Colon (tissue), 2 donors: ENCODE results near the gene HDAC4.
"Not testable (repeated sequence)": the region's sequence is repeated elsewhere in the genome, so short reads cannot be mapped to it uniquely, and the experiment has no call there.

ENCODE experiments used
- FAIRE-seq: peaks from 2 replicates; lab custom pipeline; 2012; peaks lifted over from hg19 to GRCh38; lab: Jason Lieb, UNC
- donor health status: control.
- donor health status: control.

HDAC4 gene

DNA sequence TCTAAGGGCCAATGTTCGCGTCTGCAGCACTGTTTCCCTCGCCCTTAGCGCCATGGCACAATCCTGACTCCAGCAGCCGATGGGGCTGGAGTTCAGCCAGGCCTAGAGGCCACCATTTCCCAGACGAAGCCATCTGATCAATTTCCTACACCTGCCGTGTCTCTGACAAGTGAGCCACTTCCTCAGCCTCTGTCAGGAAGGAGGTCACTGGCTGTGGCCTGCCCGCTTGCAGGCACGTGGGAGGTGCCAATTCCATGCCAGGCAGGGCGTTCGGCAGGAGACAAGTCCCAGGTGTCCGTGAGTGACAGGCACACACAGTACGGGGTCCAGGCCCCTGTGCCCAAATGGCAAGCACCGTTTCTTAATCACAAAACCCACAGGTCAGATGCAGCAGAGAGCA is 318.4 kb downstream of the HDAC4 start:
- no peak for FAIRE-seq

DNA sequence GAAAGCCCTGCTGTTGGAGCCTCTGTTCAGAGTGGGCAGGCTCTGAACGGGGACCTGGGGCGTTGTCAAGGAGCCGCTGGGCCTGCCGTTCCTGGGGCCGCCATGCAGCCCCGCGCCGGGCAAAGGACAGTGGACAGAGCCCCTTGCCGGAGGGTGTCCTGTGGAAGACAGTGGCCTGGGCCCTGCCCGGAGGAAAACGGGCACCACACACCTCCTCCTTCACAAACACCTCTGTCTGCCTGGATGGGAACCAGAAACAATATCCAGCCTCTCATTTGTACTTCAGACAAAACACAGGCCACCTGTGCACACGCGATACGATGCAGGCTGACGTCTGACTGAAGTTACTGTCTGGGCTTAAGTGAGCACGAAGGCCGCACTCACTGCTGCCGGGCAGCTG is 319.2 kb downstream of the HDAC4 start:
- no peak for FAIRE-seq

DNA sequence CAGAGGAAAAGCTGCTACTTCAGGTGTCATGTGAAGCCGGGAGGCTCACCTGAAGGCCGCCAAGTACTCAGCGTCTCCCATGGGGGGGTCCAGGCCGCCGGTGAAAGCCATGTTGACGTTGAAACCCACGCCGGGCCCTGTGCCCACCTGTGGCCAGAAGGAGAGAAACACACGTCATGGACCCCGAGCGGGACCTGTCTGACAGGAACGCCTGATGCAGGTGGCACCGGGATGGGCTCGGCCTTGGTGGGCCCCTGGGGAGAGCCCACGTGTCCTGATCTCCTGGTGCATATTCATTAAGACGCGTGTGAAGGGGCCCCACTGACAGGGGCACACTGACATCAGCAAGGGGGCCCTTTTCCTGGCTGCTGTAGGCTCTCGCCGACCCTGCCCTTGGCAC is 319.8 kb downstream of the HDAC4 start:
- no peak for FAIRE-seq

DNA sequence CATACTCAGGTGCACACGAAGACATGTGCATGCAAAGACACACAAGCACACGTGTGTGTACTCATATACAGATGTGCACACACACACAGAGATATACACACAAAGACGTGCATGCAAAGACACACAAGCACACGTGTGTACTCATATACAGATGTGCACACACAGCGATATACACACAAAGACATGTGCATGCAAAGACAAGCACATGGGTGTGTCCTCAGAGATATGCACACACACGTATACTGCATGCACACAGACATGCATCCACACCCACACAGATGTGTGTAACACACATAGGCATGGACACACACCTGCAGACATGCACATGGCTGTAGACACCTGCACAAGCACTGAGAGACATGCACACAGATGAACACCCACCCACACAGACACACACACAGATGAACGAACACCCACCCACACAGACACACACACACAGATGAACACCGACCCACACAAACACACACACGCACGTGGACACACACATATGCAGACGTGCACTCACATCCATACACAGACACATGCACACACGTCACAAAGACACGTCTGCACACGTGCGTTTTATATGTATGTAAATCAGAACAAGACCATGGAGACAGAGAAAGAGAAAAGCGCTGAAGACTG is 321.0 kb downstream of the HDAC4 start:
- no peak for FAIRE-seq

DNA sequence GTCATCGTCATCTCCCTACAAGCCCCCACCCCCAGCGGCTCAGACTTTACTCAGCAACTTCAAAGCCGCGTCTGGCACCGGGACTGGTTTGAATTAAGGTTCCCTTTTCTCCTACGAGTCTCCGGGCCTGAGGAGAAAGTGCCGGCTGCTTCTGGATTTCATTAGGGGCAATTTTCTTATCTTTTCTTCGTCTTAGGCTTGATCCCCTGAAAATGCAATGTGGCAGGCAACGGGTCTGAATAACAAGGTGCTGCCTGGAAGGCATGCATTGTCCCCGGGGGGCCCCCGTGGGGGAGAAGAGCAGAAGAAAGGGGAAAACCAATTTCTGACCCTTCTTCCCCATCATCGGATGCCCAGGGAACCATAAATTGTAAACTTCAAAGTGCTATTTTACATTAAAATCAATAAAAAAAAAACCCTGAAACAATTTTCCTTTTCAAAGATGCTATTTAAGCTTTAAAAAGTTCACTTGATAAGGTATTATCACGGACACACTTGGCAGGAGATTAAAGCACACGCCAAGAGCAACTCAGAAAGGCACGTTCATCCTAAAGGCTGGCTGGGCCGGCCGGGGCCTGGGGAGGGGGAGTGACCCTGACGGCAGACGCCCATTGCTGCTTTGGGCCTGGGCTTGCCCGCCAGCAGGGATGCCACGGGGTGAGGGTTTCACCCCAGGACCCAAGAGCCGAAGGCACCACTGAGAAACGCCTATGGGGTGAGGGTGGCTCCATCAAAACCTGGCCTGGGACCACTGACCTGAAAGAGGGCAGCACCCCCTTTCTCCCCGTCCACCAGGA is 322.5 kb downstream of the HDAC4 start:
- FAIRE-seq: no peak

DNA sequence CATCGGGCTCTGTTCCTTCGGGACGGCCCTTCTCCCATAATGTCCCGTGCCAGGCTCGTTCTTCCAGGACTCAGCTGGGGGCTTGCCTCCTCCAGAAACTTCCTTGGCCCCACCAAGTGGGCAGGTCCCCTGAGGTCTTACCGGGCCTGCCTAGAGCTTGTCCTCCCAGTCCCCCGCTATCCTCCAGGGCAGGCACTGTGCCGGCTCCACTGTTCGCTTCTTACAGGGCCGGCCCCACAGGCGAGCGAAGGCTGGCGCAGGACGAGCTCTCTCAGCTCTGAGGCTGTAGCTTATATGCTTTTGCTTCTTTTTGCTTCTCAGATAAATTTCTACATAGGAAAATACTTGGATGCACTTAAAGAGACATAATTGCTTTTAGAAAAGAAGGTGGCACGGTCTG is 323.6 kb downstream of the HDAC4 start:
- FAIRE-seq: no peak

DNA sequence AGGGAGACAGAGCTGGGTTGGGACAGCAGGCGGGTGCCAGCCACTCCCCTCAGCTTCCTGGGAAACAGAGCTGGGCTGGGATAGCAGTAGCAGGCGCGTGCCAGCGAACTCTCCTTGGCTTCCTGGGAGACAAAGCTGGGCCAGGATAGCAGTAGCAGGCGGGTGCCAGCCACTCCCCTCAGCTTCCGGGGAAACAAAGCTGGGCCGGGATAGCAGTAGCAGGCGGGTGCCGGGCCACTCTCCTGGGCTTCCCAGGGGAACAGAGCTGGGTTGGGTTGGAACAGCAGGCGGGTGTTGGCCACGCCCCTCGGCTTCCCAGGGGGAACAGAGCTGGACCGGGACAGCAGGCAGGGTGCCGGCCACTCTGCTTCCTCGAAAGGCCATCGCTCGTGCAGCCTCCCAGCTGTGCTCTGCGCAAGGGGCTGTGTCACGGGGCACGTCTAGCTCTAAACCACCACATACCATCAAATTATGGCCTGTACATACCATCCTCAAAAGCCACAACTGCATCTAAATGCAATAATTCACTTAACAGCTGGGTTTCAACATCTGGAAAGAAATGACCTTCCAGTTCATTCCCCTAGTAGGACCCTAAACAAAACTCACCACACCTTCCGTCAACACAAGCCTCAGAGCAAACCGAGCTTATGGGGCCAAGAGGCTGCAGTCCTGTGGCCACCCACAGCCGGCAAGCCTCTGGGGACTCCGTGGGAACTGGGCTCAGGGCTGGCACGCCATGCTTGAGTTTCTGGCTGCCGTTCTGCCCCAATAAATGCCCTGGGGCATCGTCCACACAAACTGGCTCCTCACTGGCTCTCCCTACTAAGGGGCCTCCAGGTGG is 324.7 kb downstream of the HDAC4 start:
- no peak for FAIRE-seq

DNA sequence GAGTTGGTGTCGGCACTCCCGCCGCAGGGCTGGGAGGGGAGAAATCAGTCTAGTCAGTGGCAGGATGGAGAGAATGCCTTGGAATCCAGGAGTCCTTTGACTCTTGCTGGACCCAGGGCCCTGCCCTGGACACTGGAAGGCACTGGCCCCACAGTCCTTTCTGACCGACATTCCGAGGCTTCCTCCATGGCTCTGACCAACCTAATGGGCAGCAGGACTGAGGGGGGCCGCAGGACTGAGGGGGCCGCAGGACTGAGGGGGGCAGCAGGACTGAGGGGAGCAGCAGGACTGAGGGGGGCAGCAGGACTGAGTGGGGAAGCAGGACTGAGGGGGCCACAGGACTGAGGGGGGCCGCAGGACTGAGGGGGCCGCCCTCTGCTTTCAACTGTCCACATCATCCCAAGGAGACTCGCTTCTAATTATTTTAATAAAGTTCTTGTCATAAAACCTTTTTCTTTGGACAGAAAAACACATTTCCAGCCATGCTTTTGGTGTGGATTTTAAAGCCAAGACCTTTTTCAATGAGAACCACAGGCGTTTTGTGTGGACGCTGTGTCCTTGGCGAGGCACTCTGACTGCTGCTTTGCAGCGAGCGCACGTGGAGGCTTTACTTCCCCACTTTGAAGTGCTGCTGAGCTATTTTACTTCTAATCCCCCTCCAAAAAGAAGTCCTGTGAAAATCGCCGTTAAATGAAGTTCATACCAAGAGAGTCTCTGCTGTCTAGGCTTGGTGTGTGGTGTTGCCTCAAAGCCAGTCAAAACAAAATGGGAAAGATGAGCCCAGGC is 326.9 kb downstream of the HDAC4 start:
- FAIRE-seq: no peak

DNA sequence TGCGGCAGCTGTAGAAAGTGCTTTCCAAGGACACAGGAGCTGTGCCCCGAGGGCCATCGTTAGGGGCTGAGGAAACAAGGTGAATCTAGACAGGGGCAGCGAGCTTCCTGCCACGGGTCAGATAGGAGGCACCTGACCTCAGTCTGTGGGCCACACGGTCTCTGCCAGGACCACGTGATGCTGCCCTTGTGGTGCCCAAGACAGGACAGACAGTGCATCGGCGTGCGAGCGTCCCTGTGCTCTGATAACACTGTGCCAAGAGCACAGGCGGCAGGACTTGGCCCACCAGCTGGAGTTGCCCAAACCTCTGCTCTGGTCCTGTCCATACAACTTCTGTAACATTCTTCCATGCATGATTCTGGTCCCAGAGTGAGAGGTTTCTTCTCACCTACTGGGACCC is 327.6 kb downstream of the HDAC4 start:
- FAIRE-seq: no peak

DNA sequence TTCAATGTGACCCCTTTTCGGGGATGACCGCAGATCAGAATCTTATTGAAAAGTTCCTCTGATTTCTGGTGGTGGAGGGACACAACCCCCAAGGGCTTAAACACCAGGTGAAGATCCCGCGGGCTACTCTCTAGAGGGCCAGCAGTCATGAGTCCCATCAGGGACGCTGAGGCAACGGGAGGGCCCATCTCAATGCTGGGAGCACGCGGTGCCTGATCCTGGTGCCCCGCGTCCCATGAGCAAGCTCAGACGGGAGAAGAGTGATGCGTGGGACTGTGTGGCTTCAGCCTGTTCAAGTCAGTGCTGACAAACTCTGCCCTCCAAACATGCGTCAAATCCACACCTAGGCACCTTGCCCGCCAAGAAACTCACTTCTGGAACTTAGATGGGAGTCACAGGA is 328.0 kb downstream of the HDAC4 start:
- FAIRE-seq: no peak

DNA sequence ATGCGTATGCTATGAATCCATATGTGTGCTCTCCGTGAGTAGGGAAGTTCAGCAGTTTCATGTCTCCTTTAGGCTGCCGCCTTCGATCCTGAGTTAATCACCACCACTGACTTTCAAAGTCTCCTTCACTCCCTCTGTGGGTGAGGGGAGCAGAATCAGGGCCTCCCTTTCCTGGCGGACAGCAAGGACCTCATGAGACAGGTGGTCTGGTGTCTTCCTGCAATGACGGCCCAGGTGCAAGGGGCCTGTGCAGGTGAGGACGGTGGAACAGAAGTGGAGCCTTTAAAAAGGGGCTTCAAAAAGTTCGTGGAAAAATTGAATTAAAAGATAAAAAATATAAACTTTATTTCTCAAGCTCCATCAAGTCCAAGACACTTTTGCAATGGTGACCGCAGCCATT is 330.4 kb downstream of the HDAC4 start:
- no peak for FAIRE-seq

DNA sequence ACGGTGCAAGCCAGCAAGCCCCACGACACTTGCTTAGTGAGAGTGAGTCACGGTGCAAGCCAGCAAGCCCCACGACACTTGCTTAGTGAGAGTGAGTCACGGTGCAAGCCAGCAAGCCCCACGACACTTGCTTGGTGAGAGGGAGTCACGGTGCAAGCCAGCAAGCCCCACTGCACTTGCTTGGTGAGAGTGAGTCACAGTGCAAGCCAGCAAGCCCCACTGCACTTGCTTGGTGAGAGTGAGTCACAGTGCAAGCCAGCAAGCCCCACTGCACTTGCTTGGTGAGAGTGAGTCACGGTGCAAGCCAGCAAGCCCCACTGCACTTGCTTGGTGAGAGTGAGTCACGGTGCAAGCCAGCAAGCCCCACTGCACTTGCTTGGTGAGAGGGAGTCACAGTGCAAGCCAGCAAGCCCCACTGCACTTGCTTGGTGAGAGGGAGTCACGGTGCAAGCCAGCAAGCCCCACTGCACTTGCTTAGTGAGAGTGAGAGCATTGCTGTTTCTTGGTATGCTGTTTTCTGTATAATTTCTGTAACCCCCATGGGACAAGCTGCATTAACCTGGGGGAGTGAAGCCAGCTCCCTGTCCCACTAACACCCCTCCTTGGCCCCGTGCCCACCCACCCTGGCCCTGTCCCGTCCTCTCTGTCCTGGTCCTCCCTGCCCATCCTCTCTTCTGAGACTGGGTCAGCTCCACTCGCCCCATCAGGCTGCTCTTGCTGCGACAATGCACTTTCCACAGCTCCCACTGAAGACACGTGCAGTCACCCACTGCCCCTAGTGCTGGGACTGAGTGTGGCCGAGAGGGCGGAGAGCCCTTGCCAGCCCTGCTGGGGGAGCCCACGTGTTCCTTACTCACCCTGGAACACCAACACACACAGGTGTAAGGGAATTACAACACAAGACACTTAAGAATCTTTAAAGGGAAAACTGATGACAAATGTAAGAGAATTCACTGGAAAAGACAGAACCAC is 331.2 kb downstream of the HDAC4 start:
- not testable (repeated sequence) for FAIRE-seq

DNA sequence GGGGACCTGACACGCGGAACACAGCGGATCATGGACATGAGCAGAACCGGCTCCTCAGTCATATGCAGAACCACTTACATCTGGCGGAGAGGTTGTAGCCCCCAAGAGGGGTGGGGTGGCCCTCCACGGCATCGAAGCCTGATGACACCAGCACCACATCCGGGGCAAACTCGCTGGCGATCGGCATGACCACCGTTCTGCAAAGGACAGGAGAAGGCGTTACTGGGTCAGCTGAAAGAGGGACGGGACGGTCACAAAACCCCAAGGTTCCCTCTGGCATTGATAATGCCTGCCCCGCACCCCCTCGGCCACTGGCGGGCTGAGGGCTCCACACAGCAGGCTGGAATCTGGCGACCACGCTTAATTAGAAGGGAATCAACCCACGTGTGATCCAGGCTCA is 332.4 kb downstream of the HDAC4 start:
- no peak for FAIRE-seq

DNA sequence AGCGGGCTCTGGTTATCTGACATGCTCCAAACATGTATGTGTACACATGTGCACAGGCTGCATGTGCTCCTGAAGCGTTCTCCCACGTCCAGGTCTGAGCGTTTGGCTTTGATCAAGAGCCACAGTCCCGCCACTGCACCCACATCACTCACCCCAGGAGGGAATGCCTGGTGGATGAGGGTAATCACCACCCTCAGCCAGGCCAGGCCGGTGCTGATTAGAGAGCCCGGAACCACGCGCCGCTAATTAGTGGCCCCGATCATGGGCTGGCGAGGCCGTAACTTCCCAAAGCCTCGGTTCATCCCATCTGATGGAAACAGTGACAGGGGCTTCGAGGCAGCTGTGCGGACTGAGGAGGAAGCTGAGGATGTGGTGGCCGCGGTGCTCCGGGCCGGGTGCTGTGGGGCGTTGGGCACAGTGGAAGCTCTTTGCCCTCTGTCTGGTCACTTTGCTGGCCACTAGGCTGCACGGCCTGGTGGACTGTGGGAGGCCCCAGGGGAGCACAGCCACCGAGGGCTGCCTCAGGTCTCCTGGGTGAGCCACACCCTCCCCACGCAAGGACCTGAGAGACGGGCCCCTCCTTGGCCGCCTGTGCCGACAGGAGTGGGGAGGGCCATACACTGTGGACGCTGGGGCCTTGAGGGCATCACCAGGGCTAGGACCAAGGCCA is 333.5 kb downstream of the HDAC4 start:
- FAIRE-seq: no peak

DNA sequence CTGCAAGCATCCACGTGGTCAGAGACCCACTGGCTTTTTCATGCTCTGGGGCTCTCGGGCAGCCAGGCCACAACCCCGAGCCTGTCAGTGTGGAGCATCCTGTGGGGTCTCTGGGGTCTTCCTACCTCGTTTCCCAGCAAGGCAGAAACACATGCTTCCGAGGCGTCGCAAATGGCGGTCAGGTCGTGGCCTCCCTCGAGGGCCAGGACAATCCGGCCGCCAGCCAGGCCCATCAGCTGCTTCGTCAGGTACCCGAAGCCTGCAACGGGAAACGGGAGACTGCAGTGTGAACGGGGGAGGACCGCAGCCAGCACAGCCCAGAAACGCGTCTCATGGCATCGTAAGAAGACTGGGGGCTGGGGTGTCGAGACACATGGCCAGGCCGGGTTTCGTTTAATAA is 334.2 kb downstream of the HDAC4 start:
- FAIRE-seq: no peak

DNA sequence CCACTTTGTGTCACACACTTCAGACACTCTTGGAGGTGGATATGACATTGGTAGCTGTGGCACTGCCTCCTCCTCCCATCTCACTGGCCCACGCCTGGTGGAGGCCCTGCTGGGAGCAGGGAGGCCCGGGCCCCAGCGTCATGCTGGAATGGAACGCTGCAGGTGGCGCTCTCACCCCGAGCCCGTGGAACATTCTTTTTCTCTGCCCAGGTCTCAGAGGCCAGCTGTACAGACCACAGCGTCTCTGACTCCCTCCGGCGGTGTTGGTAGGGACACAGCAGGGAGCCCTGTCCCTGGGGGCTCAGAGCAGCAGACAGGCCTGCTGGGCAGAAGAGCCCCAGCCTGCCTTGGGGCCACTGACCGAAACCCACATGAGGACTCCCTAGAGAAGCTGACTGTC is 334.9 kb downstream of the HDAC4 start:
- FAIRE-seq: no peak

DNA sequence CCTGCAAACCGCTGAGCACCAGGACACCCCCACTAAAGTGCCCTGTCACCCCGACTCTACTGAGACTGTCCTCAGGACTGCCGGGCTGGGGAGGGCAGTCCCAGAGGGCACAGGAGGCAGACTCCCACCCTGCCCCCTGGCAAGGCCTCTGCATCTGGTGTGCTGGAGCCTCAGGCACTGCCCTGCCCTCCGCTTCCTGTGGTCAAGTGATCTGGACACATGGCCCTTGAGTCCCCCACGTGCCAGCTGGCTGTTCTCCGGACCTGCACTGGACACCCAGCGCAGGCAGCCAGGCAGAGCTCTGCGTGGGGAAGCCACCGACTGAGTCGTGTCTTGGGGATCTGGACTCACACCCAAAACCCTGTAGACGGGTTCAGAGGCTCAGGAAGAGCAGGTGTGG is 335.3 kb downstream of the HDAC4 start:
- no peak for FAIRE-seq

DNA sequence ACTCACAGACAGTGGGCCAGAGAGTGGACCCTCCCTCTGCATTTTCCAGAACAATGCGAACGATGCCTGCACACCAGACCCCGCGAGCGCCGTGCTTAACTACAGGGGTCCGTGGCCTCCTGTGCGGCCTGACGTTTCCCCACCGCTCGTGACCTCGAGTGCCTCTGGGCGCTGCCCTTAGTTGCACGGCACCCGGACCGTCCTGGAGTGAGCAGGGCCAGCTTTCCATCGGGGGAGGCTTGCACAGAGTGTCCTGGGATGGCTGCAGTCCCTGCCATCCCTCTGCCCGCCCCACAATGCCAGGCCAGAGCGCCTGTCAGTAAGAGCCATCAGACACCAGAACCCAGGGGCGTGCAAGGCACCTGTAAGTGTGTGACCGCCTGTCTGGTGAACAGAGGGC is 335.9 kb downstream of the HDAC4 start:
- FAIRE-seq: no peak

DNA sequence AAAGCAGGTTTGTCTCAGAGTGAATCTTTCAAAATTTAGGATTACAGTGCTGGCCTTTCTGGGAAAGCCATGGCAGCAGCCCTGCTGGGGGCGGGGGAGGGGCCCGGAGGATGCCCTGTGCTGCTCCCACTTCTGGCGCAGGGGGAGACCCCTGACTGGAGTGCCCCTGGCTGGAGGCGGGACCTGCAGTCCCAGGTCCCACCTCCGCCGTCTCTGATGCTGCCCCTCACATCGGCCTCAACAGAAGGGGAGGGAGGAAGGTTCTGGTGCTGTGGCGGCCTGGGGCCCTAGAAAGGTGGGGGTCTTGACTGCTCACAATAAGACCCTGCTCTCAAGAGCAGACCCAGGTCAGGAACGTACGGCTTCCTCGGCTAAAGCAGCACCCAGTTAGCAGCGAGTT is 336.6 kb downstream of the HDAC4 start:
- FAIRE-seq: no peak

DNA sequence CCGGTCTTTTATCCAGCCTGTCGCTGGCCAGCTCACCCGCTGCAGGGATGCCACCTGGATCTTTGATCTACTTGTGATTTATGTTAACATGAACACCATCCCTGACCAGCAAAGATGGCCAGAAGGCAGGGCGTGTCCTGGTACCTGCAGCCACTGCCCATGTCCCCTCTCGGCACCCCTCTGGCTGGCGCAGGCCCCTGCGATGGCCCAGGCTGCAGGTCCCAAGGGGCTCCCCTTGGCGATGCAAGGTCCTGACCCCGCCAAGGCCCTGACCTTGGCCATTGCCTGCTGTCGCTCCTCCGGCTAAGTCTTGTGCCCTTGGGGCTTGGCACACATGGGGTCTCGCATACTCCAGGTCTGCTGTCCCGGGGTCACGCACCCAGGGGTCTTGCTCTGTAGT is 338.1 kb downstream of the HDAC4 start:
- no peak for FAIRE-seq
